Mucosa of descending colon (tissue), 3 donors: ENCODE results near the gene FUCA2. TPM values are rescaled to one million over a fixed set of nuclear protein-coding genes. Genes with fewer than 3 reads are reported as not detected.

ENCODE experiments used
- ATAC-seq: fragments of 200-7000 bp; cut with Tn5 transposase; one replicate; pipeline ENCODE4 v1.9.1; 2020; ENCODE audit warnings: mild to moderate bottlenecking, moderate library complexity
- DNase-seq, 3 donors: peaks; one replicate each; pipeline ENCODE4 v3.0.0-alpha.2; 2020
- H3K36me3 ChIP-seq: fragments of 200-600 bp; one replicate; pipeline ENCODE4 v1.8.0; 2021; ENCODE audit warnings: low read depth, mild to moderate bottlenecking
- H3K4me1 ChIP-seq: fragments of 200-600 bp; one replicate; pipeline ENCODE4 v1.8.0; 2021; ENCODE audit warnings: low read depth, mild to moderate bottlenecking
- H3K4me3 ChIP-seq: fragments of 200-600 bp; one replicate; pipeline ENCODE4 v1.8.0; 2021; ENCODE audit warnings: mild to moderate bottlenecking
- H3K9me3 ChIP-seq: fragments of 200-600 bp; one replicate; pipeline ENCODE4 v1.8.0; 2021; ENCODE audit warnings: mild to moderate bottlenecking
- intact Hi-C, 2 donors: fragments of 100-400 bp; cut with DNase I in 1 of 2; cut with micrococcal nuclease in 1 of 2; formaldehyde crosslinking; loops; one replicate each; pipeline versions ENCODE4 v1.11.0 to v1.11.1; 2022; cut with DNase I, micrococcal nuclease
- total RNA-seq, 3 donors: library from RNA; stranded (reverse); fragmentation: NEBNext Ultra II Directional in 2 of 3; extraction: Animal tissue kit (Norgen Biotek cat#: 25700) in 2 of 3; gene quantifications; one replicate each; pipeline versions ENCODE4 v1.2.1 to v1.2.4, GENCODE V29; 2021 to 2023
- TF ChIP-seq, protein P1 (sequence below): fragments of 200-600 bp; IDR thresholded peaks from one replicate; pipeline ENCODE4 v1.8.0; 2022; ENCODE audit warnings: antibody characterized with exemption, mild to moderate bottlenecking
- donor health status: DM: no; HTN: no; CAD: no; lungs with moderate emphysema.
- donor health status: DM: no; HTN: no; CAD: no.
- donor health status: DM: no; HTN: yes; CAD: no.

Gene FUCA2
- total RNA-seq, 3 donors from 2014 or later, result 43.6 to 92.3 (median 67.7) TPM

DNA sequence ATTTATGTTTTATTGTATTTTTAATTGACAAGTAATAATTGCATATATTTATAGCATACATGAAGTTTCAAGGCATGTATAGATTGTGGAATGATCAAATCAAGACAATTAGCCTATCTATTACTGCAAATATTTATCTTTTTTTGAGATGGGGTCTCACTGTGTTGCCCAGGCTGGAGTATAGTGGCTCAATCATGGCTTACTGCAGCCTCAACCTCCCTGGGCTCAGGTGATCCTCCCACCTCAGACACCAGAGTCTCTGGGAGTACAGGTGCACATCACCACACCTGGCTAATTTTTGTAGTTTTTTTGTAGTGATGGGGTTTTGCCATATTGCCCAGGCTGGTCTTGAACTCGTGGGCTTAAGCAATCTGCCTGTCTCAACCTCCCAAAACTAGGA is 16.2 kb upstream of the FUCA2 start:
- ATAC-seq (no peak), DNase-seq (no peak)
- no peak overlapping the region for H3K4me3 ChIP-seq
- H3K36me3 ChIP-seq, result no peaks in the 10 kb centered on the region
- no peaks in the 10 kb centered on the region for H3K4me1 ChIP-seq
- no peaks in the 10 kb centered on the region for H3K9me3 ChIP-seq
- intact Hi-C loops, result no loop called here
- TF ChIP-seq, protein P1, sequence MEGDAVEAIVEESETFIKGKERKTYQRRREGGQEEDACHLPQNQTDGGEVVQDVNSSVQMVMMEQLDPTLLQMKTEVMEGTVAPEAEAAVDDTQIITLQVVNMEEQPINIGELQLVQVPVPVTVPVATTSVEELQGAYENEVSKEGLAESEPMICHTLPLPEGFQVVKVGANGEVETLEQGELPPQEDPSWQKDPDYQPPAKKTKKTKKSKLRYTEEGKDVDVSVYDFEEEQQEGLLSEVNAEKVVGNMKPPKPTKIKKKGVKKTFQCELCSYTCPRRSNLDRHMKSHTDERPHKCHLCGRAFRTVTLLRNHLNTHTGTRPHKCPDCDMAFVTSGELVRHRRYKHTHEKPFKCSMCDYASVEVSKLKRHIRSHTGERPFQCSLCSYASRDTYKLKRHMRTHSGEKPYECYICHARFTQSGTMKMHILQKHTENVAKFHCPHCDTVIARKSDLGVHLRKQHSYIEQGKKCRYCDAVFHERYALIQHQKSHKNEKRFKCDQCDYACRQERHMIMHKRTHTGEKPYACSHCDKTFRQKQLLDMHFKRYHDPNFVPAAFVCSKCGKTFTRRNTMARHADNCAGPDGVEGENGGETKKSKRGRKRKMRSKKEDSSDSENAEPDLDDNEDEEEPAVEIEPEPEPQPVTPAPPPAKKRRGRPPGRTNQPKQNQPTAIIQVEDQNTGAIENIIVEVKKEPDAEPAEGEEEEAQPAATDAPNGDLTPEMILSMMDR, result no peak

DNA sequence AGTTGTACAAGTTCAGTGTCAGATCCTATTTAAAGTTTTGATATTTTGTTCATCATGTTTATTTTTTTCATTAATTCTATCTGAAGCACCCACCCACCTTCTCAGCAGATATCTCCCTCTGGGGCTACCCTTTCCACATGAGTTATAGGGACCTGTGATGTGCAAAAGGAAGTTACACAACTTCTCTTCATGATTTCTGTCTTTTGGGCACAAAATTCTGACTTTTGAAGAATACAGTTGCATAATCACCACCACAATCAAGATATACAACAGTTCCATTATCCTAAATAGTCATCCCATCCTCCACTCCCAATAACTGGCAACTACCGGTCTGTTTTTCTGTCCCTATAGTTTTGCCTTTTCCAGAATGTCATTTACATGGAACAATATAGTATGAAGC is 13.8 kb upstream of the FUCA2 start:
- ATAC-seq (no peak), DNase-seq (no peak)
- Histone ChIP-seq H3K36me3 (no peaks in the 10 kb centered on the region), H3K4me1 (no peaks in the 10 kb centered on the region), H3K4me3 (no peak overlapping the region), H3K9me3 (no peaks in the 10 kb centered on the region)
- intact Hi-C loops, result no loop called here
- TF ChIP-seq, protein P1, result no peak

DNA sequence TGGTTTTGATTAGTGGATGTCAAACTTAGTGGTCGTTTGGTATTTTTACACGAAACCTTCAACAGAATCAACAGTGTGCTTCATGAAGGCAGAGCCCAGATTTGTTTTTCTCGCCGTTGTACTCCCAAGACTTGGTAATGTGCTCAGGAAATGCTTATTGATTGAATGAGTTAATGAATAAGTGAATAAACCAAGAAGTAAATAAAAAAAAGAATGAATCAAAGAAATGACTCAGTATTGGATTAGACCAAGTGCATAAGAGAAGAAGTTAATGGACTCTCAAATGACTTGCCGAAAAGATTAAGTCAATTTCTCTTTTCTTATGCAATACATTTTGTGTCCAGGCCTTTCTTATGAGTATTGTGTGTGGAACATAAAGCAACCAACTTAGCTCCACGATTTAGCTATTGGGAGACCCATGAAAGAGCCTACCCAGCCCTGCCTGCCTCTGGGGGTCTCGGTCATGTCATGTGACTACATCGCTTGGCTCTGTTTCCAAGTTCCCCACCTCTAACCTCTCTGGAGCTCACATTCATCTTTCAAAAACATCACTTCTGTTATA is 10.6 kb upstream of the FUCA2 start:
- ATAC-seq (no peak), DNase-seq (no peak)
- TF ChIP-seq, protein P1, result no peak
- intact Hi-C loops, result no loop called here
- H3K4me3 ChIP-seq, result no peak overlapping the region
- no peaks in the 10 kb centered on the region for H3K36me3 ChIP-seq
- no peaks in the 10 kb centered on the region for H3K9me3 ChIP-seq
- H3K4me1 ChIP-seq, result no peaks in the 10 kb centered on the region

DNA sequence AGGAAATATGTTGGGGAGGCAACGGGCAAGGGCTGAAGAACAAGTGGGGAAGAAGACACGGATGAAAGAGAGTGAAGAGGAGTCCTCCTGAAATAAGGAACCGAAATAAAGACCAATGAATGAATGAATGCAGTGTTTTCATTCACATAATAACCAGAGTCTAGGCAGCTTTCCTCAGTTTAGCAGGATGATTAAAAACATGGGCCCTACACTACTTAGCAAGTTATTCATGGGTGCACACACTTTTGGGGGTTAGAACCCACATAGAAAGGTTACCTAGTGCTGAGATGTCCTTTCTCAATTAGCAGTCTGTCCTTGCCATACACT is 5.9 kb upstream of the FUCA2 start:
- no peaks in the 10 kb centered on the region for H3K9me3 ChIP-seq
- peaks cover 3% of the 10 kb centered on the region for H3K4me1 ChIP-seq
- DNase-seq (no peak), ATAC-seq (no peak)
- TF ChIP-seq, protein P1, result no peak
- H3K4me3 ChIP-seq, result no peak overlapping the region
- intact Hi-C loops, result no loop called here
- H3K36me3 ChIP-seq, result no peaks in the 10 kb centered on the region

DNA sequence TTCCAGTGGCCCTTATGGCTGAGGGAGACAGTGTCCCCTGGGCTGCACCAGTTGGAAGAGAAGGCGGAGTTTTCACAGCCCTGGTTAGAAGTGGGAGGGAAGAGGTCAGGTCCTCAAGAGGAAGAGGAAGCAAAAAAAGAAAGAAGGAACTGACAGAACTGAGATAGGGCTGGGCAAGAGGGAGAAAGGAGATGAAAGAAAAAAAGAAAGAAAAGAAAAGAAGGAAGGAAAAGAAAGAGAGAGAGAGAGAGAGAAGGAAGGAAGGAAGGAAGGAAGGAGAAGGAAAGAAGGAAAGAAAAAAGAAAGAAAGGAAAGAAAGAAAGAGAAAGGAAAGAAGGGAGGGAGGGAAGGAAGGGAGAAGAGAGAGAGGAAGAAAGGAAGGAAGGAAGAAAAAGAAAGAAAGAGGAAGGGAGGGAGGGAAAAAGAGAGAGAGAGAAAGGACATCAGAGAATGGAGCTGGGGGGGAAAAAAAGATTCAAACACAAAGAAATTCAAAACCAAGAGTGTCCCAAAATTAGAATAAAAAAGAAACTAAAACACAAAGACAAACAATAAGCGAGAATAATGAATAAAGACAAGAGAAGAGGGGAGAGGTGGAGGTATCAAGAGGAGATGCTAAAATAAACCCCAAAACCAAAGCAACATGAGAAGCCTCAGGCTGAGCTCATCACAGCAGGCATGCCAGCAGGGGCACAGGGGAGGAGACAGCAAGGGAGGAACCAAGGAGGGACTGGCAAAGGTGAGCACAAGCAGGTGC is 5.3 kb upstream of the FUCA2 start:
- intact Hi-C loops, result no loop called here
- peak; percentile 70 for ATAC-seq
- TF ChIP-seq, protein P1, result no peak
- peak in 1 of 3 donors; percentile 48 for DNase-seq
- Histone ChIP-seq H3K36me3 (no peaks in the 10 kb centered on the region), H3K4me1 (peaks cover 3% of the 10 kb centered on the region), H3K9me3 (no peaks in the 10 kb centered on the region), H3K4me3 (no peak overlapping the region)
